ENCODE data around the gene VCPKMT.

The VCPKMT gene

GRCh38 chr14:50099335-50099734, 17.0 kb downstream of the VCPKMT start:
- no peak for TF ChIP-seq CTCF (IDR thresholded peaks at IDR 0.05; ENCODE audit: borderline replicate concordance, control extremely low read depth, extremely low read depth, insufficient read depth, missing control alignments)
- no peak for DNase-seq (ENCODE audit: low spot score)
- in situ Hi-C loops (cut with MboI; ENCODE audit: low sequenced_read_pairs, unreplicated experiment): loop anchor here (10.0 kb wide), 1 partner anchor 235 kb away; no protein-coding TSS in a partner anchor

GRCh38 chr14:50095895-50096294, 20.5 kb downstream of the VCPKMT start:
- DNase-seq (ENCODE audit: low spot score): peak; percentile 40
- no peak for TF ChIP-seq CTCF (IDR thresholded peaks at IDR 0.05; ENCODE audit: borderline replicate concordance, control extremely low read depth, extremely low read depth, insufficient read depth, missing control alignments)
- in situ Hi-C loops (cut with MboI; ENCODE audit: low sequenced_read_pairs, unreplicated experiment): loop anchor here (10.0 kb wide), 1 partner anchor 231 kb away; no protein-coding TSS in a partner anchor

- in situ Hi-C loops (cut with MboI; ENCODE audit: low sequenced_read_pairs, unreplicated experiment): loop anchor here (10.0 kb wide), 1 partner anchor 229 kb away; no protein-coding TSS in a partner anchor
- no peak for TF ChIP-seq CTCF (IDR thresholded peaks at IDR 0.05; ENCODE audit: borderline replicate concordance, control extremely low read depth, extremely low read depth, insufficient read depth, missing control alignments)
- no peak for DNase-seq (ENCODE audit: low spot score)
Measured at GRCh38 chr14:50094056-50094755, 22.2 kb downstream of the VCPKMT start.

GRCh38 chr14:50093496-50093895, 22.9 kb downstream of the VCPKMT start:
- TF ChIP-seq CTCF (IDR thresholded peaks at IDR 0.05; ENCODE audit: borderline replicate concordance, control extremely low read depth, extremely low read depth, insufficient read depth, missing control alignments): no peak
- in situ Hi-C loops (cut with MboI; ENCODE audit: low sequenced_read_pairs, unreplicated experiment): loop anchor here (10.0 kb wide), 1 partner anchor 229 kb away; no protein-coding TSS in a partner anchor
- no peak for DNase-seq (ENCODE audit: low spot score)

- TF ChIP-seq CTCF (IDR thresholded peaks at IDR 0.05; ENCODE audit: borderline replicate concordance, control extremely low read depth, extremely low read depth, insufficient read depth, missing control alignments): no peak
- DNase-seq (ENCODE audit: low spot score): no peak
- in situ Hi-C loops (cut with MboI; ENCODE audit: low sequenced_read_pairs, unreplicated experiment): loop anchor here (10.0 kb wide), 1 partner anchor 227 kb away; no protein-coding TSS in a partner anchor
Measured at GRCh38 chr14:50092006-50092555, 24.3 kb downstream of the VCPKMT start.

- DNase-seq (ENCODE audit: low spot score): no peak
- no peak for TF ChIP-seq CTCF (IDR thresholded peaks at IDR 0.05; ENCODE audit: borderline replicate concordance, control extremely low read depth, extremely low read depth, insufficient read depth, missing control alignments)
- in situ Hi-C loops (cut with MboI; ENCODE audit: low sequenced_read_pairs, unreplicated experiment): loop anchor here (10.0 kb wide), 1 partner anchor 227 kb away; no protein-coding TSS in a partner anchor
Measured at GRCh38 chr14:50091240-50091913, 25.0 kb downstream of the VCPKMT start.

Measured in GM13976 (cell line).